Measurements from ENCODE around the gene ZDHHC21.

DNA sequence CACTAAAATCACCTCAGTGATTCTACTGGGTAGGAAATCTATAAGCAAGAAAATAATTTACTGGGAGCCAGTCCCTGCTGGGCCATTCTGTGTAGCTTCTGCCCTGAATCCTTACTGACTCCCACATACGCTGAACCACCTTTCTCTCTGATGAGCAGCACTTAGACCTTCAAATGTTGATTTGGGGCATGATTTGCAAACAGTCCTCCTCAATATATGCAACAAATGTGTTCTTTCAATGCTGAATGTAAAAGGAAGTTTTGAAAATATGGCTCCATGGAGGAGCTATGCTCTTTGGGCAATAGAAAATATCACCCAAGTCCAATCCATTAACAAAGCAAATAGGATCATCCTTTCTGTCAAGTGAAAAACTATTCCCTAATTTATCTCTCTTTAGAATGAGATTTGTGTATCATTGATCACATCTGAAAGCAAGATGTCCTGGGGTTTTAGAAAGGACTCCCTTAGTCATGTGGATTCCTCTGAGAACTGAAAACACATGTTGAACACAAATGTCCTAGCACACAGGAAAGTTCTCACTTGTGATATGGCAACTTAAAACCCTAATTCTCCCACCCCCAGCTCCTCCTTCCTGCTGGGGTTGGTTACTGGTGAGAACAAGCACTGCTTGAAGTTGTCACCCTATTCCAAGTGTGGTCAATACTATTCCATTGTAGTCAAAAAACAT is 38.2 kb upstream of the ZDHHC21 start:
- TF ChIP-seq, protein P1, sequence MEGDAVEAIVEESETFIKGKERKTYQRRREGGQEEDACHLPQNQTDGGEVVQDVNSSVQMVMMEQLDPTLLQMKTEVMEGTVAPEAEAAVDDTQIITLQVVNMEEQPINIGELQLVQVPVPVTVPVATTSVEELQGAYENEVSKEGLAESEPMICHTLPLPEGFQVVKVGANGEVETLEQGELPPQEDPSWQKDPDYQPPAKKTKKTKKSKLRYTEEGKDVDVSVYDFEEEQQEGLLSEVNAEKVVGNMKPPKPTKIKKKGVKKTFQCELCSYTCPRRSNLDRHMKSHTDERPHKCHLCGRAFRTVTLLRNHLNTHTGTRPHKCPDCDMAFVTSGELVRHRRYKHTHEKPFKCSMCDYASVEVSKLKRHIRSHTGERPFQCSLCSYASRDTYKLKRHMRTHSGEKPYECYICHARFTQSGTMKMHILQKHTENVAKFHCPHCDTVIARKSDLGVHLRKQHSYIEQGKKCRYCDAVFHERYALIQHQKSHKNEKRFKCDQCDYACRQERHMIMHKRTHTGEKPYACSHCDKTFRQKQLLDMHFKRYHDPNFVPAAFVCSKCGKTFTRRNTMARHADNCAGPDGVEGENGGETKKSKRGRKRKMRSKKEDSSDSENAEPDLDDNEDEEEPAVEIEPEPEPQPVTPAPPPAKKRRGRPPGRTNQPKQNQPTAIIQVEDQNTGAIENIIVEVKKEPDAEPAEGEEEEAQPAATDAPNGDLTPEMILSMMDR (IDR thresholded peaks at IDR 0.05; ENCODE audit: insufficient read depth, low read length, poor library complexity, severe bottlenecking) = no peak
- no peak for TF ChIP-seq EZH2phosphoT487 (conservative IDR thresholded peaks at IDR 0.05; ENCODE audit: low read length)
